Ammon's horn (tissue), 1 donor: Measurements from ENCODE around the gene IGFBP7.
A peak's percentile ranks its signal among the peaks of the same experiment; 100 is the strongest.
"Not testable (repeated sequence)": the region's sequence is repeated elsewhere in the genome, so short reads cannot be mapped to it uniquely, and the experiment has no call there.

Experiments used
- DNase-seq: peaks from one replicate; pipeline ENCODE4 v3.0.0-alpha.2; 2016; ENCODE audit warnings: low spot score

The IGFBP7 gene

GRCh38 chr4:57070461-57070860 lies 39.7 kb downstream of the IGFBP7 start:
- no peak for DNase-seq

- no peak for DNase-seq
Observed at GRCh38 chr4:57068237-57068981, 41.8 kb downstream of the IGFBP7 start.

DNA sequence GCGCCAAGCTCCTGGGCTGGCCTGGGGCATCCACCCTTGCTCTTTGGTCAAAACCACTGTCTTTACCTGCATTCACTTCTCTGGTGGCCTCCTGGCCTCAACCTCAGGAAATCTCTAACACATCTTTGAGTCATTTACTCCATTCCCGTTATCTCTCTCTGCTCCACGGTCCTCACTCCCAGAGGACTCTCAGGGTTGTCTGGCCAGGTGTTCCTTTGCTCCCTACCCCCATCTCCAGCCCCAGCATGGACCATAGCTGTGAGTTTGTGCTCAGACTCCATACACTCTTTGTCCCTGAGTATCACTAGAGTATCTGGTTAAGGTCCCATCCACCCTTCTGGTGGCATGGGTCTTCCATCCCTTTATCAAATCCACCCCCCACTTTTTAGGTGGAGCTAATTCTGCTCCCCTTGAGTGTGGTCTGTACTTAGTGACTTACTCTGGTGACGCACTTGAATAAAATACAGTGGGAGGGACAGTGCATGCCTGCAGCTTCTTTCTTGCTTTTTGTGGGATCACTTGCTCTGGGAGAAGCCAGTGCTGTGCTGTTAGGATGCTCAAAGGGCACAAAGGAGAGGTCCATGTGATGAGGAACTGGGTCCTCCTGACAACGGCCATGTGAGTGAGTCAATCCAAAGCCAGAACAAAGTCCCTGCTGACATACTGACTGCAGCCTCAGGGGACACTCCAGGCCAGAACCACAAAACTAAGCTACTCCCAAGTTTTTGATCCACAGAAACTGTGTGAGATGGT lies 44.3 kb downstream of the IGFBP7 start:
- DNase-seq = no peak

GRCh38 chr4:57064811-57065711 lies 45.1 kb downstream of the IGFBP7 start:
- peak; percentile 22 for DNase-seq

GRCh38 chr4:57064120-57064519 lies 46.1 kb downstream of the IGFBP7 start:
- DNase-seq = no peak

DNA sequence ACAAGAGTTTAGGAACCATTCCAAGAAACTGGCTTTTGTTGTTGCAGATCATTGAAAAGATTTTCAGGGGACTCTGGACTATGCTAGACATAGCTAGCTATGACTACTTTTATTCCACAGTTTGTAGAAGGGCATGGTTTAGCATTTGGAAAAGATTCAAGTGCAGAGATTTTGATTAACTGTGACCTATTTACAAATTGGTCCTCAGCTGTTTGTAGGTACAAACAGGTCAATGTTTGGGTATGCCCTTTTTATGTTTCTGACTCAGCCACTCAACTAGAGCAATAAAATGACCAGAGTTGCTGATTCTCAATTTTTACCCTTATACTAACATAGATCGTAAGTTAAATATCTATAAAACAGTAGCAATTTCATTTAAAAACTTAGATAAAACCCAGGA lies 46.7 kb downstream of the IGFBP7 start:
- no peak for DNase-seq

DNA sequence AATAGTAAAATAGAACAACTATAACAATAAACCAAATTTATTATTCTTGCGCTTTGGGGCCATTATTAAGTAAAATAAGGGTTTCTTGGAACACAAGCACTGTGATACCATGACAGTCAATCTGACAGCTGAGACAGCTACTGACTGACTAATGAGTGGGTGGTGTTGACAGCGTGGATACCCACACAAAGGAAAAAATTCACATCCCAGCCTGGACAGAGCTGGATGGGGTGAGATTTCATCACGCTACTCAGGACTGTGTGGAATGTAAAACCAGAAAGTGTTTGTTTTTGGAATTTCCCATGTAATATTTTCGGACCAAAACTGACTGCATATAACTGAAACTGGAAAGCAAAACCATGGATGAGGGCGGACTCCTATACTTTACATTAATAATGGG lies 48.8 kb downstream of the IGFBP7 start:
- no peak for DNase-seq

GRCh38 chr4:57060717-57061067 lies 49.5 kb downstream of the IGFBP7 start:
- not testable (repeated sequence) for DNase-seq

DNA sequence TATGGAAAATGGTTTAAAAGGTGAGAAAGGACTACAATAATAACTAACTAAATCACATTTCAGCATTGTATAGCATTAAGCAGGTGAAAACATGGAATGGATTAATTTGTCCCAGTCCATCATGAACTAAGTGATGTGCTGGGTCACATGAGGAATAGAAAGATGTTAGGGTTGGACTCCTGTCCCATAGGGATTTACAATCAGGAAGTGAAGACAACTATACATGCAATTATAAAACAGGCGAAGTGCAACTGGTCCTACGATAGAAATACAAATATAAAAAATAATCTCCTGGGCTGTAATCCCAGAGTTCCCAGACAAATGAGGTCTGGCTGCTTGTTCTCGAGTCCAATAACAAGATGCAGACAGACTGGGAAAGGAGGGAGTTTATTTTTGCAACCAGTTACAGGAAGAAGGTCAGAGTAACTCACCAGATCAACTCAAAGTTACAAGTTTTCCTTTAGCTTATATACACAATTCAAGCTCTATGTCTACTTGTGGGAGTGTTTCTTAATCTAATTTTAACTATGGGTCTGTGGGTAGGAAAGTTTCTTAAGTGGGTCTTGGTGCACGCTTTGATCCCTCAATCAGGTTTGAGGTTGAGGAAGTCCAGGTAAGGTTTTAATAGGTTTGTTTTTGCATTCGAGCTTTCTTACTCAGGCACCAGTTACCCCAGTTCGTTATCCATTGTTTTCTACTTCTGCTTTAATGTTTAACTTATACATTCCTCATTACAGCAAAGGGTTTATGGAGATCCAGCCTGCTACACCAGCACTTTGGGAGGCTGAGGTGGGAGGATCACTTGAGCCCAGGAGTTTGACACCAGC lies 50.1 kb downstream of the IGFBP7 start:
- DNase-seq = no peak

DNA sequence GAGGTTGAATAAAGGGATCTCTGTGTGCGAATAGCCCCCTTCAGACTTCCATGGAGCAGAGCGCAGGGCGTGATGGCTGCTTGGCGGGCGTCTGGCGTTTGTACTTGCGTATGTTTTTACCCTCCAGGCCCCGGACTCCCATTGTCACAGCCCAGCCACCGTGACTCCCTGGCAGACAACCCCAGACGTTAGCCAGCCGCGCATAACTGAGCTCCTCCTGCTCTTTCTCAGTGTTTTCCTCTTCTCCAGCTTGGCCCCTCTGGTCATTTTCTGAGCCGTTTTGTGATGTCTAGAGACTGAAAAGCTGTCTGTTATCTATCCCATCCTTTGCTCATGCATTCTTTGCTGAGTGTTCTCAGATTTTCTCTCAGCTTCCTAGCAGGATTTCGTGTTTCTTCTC lies 54.3 kb downstream of the IGFBP7 start:
- DNase-seq = peak; percentile 25

DNA sequence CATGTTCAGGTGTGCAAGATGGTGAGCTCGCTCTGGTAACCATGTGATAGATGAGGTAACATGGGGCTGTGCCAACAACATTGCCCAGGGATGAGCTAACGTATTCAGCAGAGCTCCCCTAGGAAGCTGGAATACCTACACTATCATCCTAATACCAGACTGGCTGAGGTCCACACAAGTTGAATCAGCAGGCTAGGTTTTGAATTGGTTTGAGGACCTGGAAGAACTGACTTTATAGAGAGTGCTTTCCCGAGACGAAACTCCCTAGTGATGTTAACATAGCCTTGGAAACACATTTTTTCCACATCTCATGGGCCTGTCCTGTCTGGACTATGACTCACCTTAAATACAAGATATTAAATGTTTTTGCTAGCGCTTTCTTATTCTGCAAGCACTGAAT lies 56.7 kb downstream of the IGFBP7 start:
- DNase-seq = no peak

DNA sequence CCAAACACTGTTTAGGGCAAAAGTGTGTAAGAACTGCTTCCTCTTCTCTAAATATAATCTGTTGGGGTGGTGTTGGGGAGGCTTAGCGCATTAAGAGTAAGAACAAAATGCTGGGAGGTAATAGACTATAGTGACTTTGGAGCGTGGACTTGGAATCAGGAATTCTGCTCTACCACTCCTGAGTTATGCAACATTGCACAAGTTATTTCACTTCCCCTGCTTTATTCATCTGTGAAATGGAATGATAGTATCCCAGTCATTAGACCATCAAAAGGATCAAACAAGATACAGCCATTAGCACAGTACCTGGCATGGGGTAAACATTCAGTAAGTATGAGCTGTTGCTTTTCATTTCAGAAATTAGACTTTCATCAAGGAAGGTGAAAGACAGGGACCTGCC lies 58.7 kb downstream of the IGFBP7 start:
- DNase-seq = no peak

- DNase-seq = peak; percentile 11
Observed at GRCh38 chr4:57051095-57051494, 59.1 kb downstream of the IGFBP7 start.

GRCh38 chr4:57048590-57049304 lies 61.4 kb downstream of the IGFBP7 start:
- DNase-seq = no peak

GRCh38 chr4:57047046-57047445 lies 63.1 kb downstream of the IGFBP7 start:
- DNase-seq = not testable (repeated sequence)

DNA sequence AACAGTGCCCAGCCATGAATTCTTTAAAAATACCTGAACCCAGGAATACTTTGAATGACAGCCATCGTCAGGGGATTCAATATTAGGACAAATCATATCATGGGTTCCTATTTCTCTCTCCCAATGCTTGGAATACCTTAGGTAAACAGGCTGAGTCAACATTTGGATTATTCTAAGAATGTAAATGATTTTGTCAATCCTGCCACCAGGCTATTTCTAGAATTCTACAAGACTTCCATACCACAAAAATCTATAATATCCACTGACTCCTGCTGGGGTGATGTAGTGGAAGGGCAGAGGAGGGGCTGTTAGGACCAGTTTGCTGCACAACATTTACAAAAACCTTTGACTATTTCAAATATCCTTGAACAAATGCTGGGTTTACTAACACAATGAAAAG lies 65.2 kb downstream of the IGFBP7 start:
- DNase-seq = no peak

DNA sequence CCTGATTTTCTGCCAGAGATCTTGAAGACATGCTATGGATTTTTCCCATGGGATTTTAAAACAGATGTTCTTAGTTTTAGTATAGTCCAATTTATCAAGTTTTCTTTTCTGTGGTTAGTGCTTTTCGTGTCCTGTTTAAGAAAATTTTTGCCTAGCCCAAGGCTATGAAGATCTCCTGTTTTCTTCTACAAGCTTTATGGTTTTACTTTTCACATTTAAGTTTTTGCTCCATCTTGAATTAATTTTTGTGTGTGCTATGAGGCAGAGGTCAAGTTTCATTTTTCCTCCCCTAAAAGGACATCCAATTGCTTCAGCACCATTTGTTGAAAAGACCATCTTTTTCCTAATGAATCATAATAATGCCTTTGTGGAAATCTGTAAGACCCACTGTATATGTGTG lies 65.9 kb downstream of the IGFBP7 start:
- no peak for DNase-seq

DNA sequence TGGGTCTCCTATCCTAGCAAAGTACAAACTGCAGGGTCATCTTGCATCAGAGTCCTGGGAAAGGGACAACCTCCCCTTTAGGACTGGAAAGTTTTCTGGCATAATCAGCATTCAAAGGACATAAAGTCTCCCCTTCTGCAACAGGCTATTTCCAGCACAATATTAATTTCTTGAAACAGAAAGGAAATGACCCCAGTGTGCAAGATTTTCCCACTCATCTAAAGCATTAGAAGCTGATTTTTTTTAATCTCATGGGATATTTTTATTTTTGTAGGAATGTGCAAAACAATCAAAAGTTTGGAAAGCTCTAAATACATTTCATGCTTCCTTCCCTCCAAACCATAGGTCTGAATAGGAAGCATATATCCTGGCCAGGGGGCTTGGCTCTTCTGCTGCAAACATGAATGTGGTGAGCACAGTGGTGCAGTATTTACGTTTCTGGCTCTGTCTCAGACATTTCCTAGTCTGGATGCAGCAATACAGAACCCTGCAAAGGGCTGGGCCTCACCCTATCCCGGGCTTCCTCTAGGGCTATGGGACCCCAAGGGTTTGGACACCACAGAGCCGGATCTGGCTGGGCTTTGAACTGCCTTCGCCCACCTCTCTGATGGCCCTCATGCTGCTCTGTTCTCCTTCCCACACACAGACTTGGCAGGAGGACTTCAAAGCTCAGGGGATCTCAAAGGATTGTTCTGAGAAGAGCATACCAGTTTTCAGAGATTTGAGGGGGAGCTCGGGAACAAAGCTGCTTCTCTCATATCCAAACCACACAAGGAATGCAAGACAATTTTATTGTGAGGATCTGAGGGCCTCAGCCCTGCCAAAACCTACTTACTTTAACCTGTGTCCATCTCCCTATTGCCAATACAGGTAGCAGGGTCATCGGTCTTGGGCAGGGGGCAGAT lies 66.6 kb downstream of the IGFBP7 start:
- DNase-seq = no peak

- DNase-seq = no peak
Observed at GRCh38 chr4:57042711-57043169, 67.4 kb downstream of the IGFBP7 start.

DNA sequence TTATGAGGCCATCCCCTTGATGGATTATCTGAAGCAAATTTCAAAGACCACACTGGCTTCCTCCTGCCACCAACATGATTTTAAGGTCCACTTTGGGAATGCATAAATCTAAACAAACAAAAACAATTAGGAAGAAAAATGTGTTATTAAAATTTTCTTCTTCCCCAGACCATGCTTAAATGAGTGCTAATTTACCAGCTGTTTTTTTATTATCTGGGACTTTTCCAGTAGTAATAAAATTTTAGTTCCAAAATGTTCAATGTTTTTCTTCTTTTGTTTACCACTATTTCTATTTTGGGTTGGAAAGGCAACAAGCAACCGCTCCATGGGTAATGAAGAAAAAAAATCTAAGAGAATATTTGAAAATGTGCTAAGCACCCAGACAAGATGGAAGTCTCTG lies 69.2 kb downstream of the IGFBP7 start:
- DNase-seq = no peak
